H9 (cell line): ENCODE measurements around the gene HNF1A. TPM values are rescaled to one million over a fixed set of nuclear protein-coding genes. Genes with fewer than 3 reads are reported as not detected.

ENCODE experiments used
- DNase-seq: peaks from one replicate; pipeline ENCODE4 v3.0.0-alpha.2; 2017
- H2AFZ ChIP-seq: one replicate; pipeline ENCODE4 v1.6.1; 2013; ENCODE audit warnings: mild to moderate bottlenecking, low read length, control low read depth, moderate library complexity
- H2AK5ac ChIP-seq: 2 replicates; pipeline ENCODE4 v1.6.1; 2013; ENCODE audit warnings: low read length, control low read depth, mixed read lengths; ENCODE audit not compliant: insufficient read length
- H2BK120ac ChIP-seq: one replicate; pipeline ENCODE4 v1.6.1; 2013; ENCODE audit warnings: low read depth, mild to moderate bottlenecking, low read length, control low read depth, inconsistent platforms; ENCODE audit not compliant: poor library complexity, severe bottlenecking
- H2BK12ac ChIP-seq: 2 replicates; pipeline ENCODE4 v1.6.1; 2013; ENCODE audit warnings: low read length, control low read depth, mixed read lengths, low read depth; ENCODE audit not compliant: insufficient read length
- H2BK15ac ChIP-seq: 2 replicates; pipeline ENCODE4 v1.6.1; 2013; ENCODE audit warnings: low read depth, low read length, control low read depth
- H2BK20ac ChIP-seq: one replicate; pipeline ENCODE4 v1.6.1; 2013; ENCODE audit warnings: low read depth, mild to moderate bottlenecking, low read length, control low read depth, inconsistent platforms; ENCODE audit not compliant: poor library complexity, severe bottlenecking
- H2BK5ac ChIP-seq: 2 replicates; pipeline ENCODE4 v1.6.1; 2013; ENCODE audit warnings: low read length, control low read depth, mixed read lengths; ENCODE audit not compliant: insufficient read length
- H3K14ac ChIP-seq: 2 replicates; pipeline ENCODE4 v1.6.1; 2013; ENCODE audit warnings: low read length, control low read depth; ENCODE audit not compliant: insufficient read depth
- H3K18ac ChIP-seq: 2 replicates; pipeline ENCODE4 v1.6.1; 2013; ENCODE audit warnings: low read depth, mild to moderate bottlenecking, mixed read lengths, low read length, control low read depth; ENCODE audit not compliant: insufficient read length
- H3K23ac ChIP-seq: 2 replicates; pipeline ENCODE4 v1.6.1; 2013; ENCODE audit warnings: low read length, control low read depth, mixed read lengths, low read depth; ENCODE audit not compliant: insufficient read length
- H3K23me2 ChIP-seq: 2 replicates; pipeline ENCODE4 v1.6.1; 2013; ENCODE audit warnings: low read depth, mild to moderate bottlenecking, mixed read lengths, low read length, control low read depth; ENCODE audit not compliant: insufficient read length, poor library complexity, severe bottlenecking
- H3K27ac ChIP-seq: 2 replicates; pipeline ENCODE4 v1.5.1; 2013; ENCODE audit warnings: low read length, control low read depth, mixed read lengths, low read depth; ENCODE audit not compliant: insufficient read length
- H3K27me3 ChIP-seq: 2 replicates; pipeline ENCODE4 v1.6.1; 2013; ENCODE audit warnings: low read length, control low read depth, inconsistent platforms; ENCODE audit not compliant: insufficient read depth
- H3K4ac ChIP-seq: 2 replicates; pipeline ENCODE4 v1.6.1; 2013; ENCODE audit warnings: low read depth, mild to moderate bottlenecking, control low read depth, inconsistent platforms, low read length, moderate library complexity
- H3K4me1 ChIP-seq: 2 replicates; pipeline ENCODE4 v1.6.1; 2013; ENCODE audit warnings: low read length, control low read depth, inconsistent platforms; ENCODE audit not compliant: insufficient read depth
- H3K4me2 ChIP-seq: 2 replicates; pipeline ENCODE4 v1.6.1; 2013; ENCODE audit warnings: low read length, control low read depth, mixed read lengths; ENCODE audit not compliant: insufficient read length, insufficient read depth
- H3K56ac ChIP-seq: 2 replicates; pipeline ENCODE4 v1.6.1; 2013; ENCODE audit warnings: low read depth, mild to moderate bottlenecking, mixed read lengths, low read length, control low read depth; ENCODE audit not compliant: insufficient read length
- H3K79me1 ChIP-seq: 2 replicates; pipeline ENCODE4 v1.6.1; 2013; ENCODE audit warnings: low read depth, mild to moderate bottlenecking, moderate library complexity, low read length, control low read depth, inconsistent platforms; ENCODE audit not compliant: insufficient read depth, poor library complexity, severe bottlenecking
- H3K79me2 ChIP-seq: 2 replicates; pipeline ENCODE4 v1.6.1; 2013; ENCODE audit warnings: low read length, control low read depth, inconsistent platforms; ENCODE audit not compliant: insufficient read depth
- H3K9ac ChIP-seq: 2 replicates; pipeline ENCODE4 v1.6.1; 2013; ENCODE audit warnings: low read length, control low read depth, mixed read lengths; ENCODE audit not compliant: insufficient read length; ENCODE audit errors: extremely low read depth
- H3K9me3 ChIP-seq: one replicate; pipeline ENCODE4 v1.6.1; 2013; ENCODE audit warnings: low read depth, low read length, inconsistent platforms; ENCODE audit not compliant: control insufficient read depth
- H3T11ph ChIP-seq: one replicate; pipeline ENCODE4 v1.6.1; 2013; ENCODE audit warnings: mild to moderate bottlenecking, low read length, control low read depth, inconsistent platforms
- H4K20me1 ChIP-seq: one replicate; pipeline ENCODE4 v1.6.1; 2013; ENCODE audit not compliant: control insufficient read depth, insufficient read length, insufficient read depth
- H4K5ac ChIP-seq: 2 replicates; pipeline ENCODE4 v1.6.1; 2013; ENCODE audit warnings: low read depth, mild to moderate bottlenecking, mixed read lengths, low read length, control low read depth; ENCODE audit not compliant: insufficient read length
- H4K8ac ChIP-seq: replicated peaks from 2 replicates; pipeline ENCODE4 v1.6.1; 2013; ENCODE audit warnings: low read length, control low read depth, mixed read lengths, low read depth; ENCODE audit not compliant: insufficient read length
- H4K91ac ChIP-seq: 2 replicates; pipeline ENCODE4 v1.6.1; 2013; ENCODE audit warnings: low read depth, mild to moderate bottlenecking, moderate library complexity, mixed read lengths, low read length, control low read depth; ENCODE audit not compliant: insufficient read length
- H3K27ac Mint-ChIP-seq, 3 experiments: 2 replicates in 2 of 3; 3 replicates in 1 of 3; pipeline ENCODE4 v1.8.0; 2020 to 2021; ENCODE audit warnings: mixed read lengths in 3 of 3, mild to moderate bottlenecking in 1 of 3, moderate library complexity in 1 of 3
- H3K27me3 Mint-ChIP-seq: 2 replicates; pipeline ENCODE4 v1.8.0; 2021; ENCODE audit warnings: low read depth, mild to moderate bottlenecking, moderate library complexity, mixed read lengths
- H3K36me3 Mint-ChIP-seq, 3 experiments: 2 replicates in 2 of 3; 3 replicates in 1 of 3; pipeline ENCODE4 v1.8.0; 2020 to 2021; ENCODE audit warnings: low read depth in 3 of 3, mixed read lengths in 3 of 3; ENCODE audit not compliant: insufficient read depth in 1 of 3
- H3K4me1 Mint-ChIP-seq, 2 experiments: 2 replicates each; pipeline ENCODE4 v1.8.0; 2020; ENCODE audit warnings: mixed read lengths in 2 of 2
- H3K4me3 Mint-ChIP-seq, 2 experiments: 2 replicates in 1 of 2; 3 replicates in 1 of 2; pipeline ENCODE4 v1.8.0; 2020 to 2021; ENCODE audit warnings: mild to moderate bottlenecking in 2 of 2, mixed read lengths in 2 of 2, moderate library complexity in 1 of 2
- H3K9me3 Mint-ChIP-seq, 2 experiments: 2 replicates in 1 of 2; 3 replicates in 1 of 2; pipeline ENCODE4 v1.8.0; 2020; ENCODE audit warnings: mild to moderate bottlenecking in 2 of 2, mixed read lengths in 2 of 2, moderate library complexity in 1 of 2
- WGBS: extraction: QIAGEN DNeasy Blood & Tissue Kit; methylation state at CpG from one replicate; pipeline ENCODE4 v1.1.7; 2013; ENCODE audit warnings: missing lambda C conversion rate, low lambda C conversion rate, mixed read lengths; ENCODE audit not compliant: insufficient read length; ENCODE audit errors: extremely low coverage; 5-methylcytosine and 5-hydroxymethylcytosine counted together
- total RNA-seq: library from RNA; stranded (reverse); gene quantifications from 2 replicates; pipeline ENCODE4 v1.2.1, GENCODE V29; 2021
- TF ChIP-seq, protein P1 (sequence below): fragments of 200-600 bp; sonication (generic); conservative IDR thresholded peaks from 3 replicates; pipeline ENCODE4 v1.8.0; 2021; ENCODE audit warnings: antibody characterized with exemption, mild to moderate bottlenecking

HNF1A gene
- total RNA-seq, 1 experiment from 2014 or later: not detected

DNA sequence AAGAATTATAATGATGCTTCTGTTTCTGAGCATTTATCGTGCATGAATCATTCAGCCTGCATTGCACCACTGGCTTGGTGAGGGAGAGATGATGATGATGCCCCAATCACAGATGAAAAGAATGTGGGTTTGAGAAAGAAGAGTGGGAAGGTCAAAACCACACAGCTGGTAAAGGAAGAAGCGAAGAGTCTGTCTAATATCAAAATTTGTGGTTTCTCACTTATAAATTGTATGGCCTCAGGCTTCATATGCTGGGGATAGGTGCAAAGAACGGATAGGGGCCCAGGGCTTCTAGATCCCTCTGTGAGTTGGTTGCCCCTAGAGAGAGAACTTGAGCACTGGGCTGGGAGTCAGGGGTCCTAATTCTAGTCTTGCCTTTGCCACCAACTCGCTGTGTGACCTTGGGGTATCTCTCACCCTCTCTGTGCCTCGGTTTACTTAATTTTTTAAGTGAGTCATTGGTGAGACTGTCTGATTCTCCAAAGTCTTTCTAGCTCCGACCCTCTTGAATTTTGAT is 58.5 kb downstream of the HNF1A start:
- Histone ChIP-seq H2BK120ac (no peak overlapping the region), H3K4me2 (no peak overlapping the region), H4K8ac (no peak overlapping the region), H3K79me2 (no peaks in the 10 kb centered on the region), H4K20me1 (no peaks in the 10 kb centered on the region), H2BK12ac (no peak overlapping the region), H3K4ac (no peak overlapping the region), H2BK5ac (no peak overlapping the region), H3K18ac (no peak overlapping the region), H2AK5ac (no peak overlapping the region), H3K27me3 (no peaks in the 10 kb centered on the region), H3K27ac (no peak overlapping the region), H2AFZ (no peak overlapping the region), H3T11ph (no peak overlapping the region), H3K14ac (no peak overlapping the region), H3K9ac (no peak overlapping the region), H3K79me1 (no peaks in the 10 kb centered on the region), H3K4me1 (no peaks in the 10 kb centered on the region), H3K23me2 (no peaks in the 10 kb centered on the region), H3K56ac (no peak overlapping the region), H2BK20ac (no peak overlapping the region), H2BK15ac (no peak overlapping the region), H3K23ac (no peak overlapping the region), H3K9me3 (no peaks in the 10 kb centered on the region), H4K91ac (no peak overlapping the region), H4K5ac (no peak overlapping the region)
- peak overlapping the region in 1 of 3 experiments; percentile 10; a peak in 1 of 7 replicates for H3K27ac Mint-ChIP-seq
- H3K4me1 Mint-ChIP-seq: peaks cover 3 to 5% of the 10 kb centered on the region in 2 experiments; a peak in 2 of 4 replicates
- peaks cover 6% of the 10 kb centered on the region for H3K27me3 Mint-ChIP-seq
- no peak overlapping the region for H3K4me3 Mint-ChIP-seq
- TF ChIP-seq, protein P1, sequence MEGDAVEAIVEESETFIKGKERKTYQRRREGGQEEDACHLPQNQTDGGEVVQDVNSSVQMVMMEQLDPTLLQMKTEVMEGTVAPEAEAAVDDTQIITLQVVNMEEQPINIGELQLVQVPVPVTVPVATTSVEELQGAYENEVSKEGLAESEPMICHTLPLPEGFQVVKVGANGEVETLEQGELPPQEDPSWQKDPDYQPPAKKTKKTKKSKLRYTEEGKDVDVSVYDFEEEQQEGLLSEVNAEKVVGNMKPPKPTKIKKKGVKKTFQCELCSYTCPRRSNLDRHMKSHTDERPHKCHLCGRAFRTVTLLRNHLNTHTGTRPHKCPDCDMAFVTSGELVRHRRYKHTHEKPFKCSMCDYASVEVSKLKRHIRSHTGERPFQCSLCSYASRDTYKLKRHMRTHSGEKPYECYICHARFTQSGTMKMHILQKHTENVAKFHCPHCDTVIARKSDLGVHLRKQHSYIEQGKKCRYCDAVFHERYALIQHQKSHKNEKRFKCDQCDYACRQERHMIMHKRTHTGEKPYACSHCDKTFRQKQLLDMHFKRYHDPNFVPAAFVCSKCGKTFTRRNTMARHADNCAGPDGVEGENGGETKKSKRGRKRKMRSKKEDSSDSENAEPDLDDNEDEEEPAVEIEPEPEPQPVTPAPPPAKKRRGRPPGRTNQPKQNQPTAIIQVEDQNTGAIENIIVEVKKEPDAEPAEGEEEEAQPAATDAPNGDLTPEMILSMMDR: no peak
- no peak for DNase-seq
- H3K9me3 Mint-ChIP-seq: no peaks in the 10 kb centered on the region
- H3K36me3 Mint-ChIP-seq: no peaks in the 10 kb centered on the region
- WGBS: no CpG with 5 or more reads among the region's 6 CpGs
